ENCODE data around the gene ANO7. TPM values are rescaled to one million over a fixed set of nuclear protein-coding genes. Genes with fewer than 3 reads are reported as not detected.
A peak's percentile ranks its signal among the peaks of the same experiment; 100 is the strongest.

The ANO7 gene
- polyA plus RNA-seq, 5 donors, result 1.7 to 2.7 (median 2.3) TPM

- DNase-seq, result no peak
Measured at GRCh38 chr2:241248897-241249296, 60.4 kb downstream of the ANO7 start.

GRCh38 chr2:241249654-241250053, 61.2 kb downstream of the ANO7 start:
- DNase-seq, result no peak

GRCh38 chr2:241252778-241253475, 64.5 kb downstream of the ANO7 start:
- no peak for DNase-seq

- DNase-seq, result no peak
Measured at GRCh38 chr2:241254904-241255351, 66.5 kb downstream of the ANO7 start.

GRCh38 chr2:241255542-241256167, 67.2 kb downstream of the ANO7 start:
- DNase-seq, result no peak

GRCh38 chr2:241256168-241256545, 67.7 kb downstream of the ANO7 start:
- no peak for DNase-seq

GRCh38 chr2:241257419-241258032, 69.0 kb downstream of the ANO7 start:
- no peak for DNase-seq

- no peak for DNase-seq
Measured at GRCh38 chr2:241258505-241259280, 70.2 kb downstream of the ANO7 start.

DNA sequence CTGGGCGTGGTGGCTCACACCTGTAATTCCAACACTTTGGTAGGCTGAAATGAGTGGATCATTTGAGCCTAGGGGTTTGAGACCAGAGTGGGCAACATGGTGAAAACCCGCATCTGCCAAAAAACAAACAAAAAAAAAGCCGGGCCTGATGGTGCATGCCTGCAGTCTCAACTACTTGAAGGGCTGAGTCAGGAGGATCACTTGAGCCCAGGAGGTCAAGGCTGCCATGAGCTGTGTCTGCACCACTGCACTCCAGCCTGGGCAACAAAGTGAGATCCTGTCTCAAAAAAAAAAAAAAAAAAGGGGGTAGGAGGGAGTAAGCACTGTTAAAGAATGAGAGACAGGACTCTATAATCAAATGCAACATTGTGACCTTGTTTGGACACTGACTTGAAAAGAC, 72.4 kb downstream of the ANO7 start:
- no peak for DNase-seq

- DNase-seq, result no peak
Measured at GRCh38 chr2:241261628-241262027, 73.2 kb downstream of the ANO7 start.

DNA sequence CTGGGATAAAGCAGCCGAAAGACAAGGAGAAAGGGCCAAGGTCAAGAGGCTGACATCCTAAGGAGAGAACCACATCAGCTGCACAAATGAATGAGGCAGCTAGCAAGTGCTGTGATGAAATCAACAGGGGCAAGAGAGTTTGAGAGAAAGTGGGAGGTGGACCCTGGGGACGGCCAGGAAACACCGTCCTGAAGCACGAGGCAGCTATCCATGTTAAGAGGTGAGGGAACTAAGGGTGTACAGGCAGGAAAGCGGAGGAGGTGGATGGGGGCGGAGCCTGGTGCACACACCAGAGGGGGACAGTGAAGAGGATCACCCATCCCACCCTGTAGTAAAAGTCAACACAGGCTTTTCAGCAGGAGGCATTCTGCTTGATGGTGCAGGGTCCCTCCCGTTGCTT, 74.6 kb downstream of the ANO7 start:
- DNase-seq, result no peak

- no peak for DNase-seq
Measured at GRCh38 chr2:241265506-241265905, 77.0 kb downstream of the ANO7 start.

GRCh38 chr2:241267249-241268067, 79.0 kb downstream of the ANO7 start:
- no peak for DNase-seq

- DNase-seq, result no peak
Measured at GRCh38 chr2:241268306-241268705, 79.8 kb downstream of the ANO7 start.

- DNase-seq, result no peak
Measured at GRCh38 chr2:241268716-241269445, 80.4 kb downstream of the ANO7 start.

DNA sequence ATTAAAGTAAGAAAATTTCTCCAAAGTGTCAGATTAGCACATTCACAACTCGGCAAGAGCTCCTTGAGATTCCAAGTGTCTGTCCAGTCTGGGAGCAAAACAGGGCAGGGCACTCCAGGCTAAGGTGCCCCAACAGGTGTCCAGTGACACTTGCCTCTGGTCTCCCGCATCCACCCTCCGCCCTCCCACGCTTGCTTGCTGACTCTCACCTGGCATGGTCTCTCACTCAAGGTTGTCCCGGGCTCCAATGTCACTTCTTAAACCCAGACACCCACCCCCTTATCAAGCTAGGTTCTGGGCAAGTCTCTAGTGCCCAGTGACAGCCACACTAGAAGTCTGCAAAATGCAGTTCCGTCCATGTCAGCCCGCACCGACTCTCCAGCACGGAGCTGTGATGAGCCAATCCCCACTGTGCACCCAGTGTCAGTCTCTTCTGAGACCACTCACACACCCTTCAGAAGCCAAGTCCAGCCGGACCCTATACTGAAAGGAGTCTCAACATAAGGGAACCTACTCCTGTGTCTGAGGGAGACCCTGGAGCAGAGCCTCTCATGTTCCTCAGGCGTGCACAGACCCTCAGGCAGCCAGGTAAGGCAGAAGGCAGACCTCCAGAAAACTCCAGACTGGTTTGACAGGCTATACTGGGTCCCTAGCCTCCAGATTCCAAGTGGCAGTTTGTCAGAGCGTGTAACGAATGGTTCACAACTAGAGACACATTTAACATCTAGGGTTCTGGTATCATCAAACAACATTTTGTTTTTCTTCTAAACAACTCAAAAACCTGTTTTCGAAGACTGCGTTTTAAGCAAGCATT, 81.4 kb downstream of the ANO7 start:
- DNase-seq, result no peak

DNA sequence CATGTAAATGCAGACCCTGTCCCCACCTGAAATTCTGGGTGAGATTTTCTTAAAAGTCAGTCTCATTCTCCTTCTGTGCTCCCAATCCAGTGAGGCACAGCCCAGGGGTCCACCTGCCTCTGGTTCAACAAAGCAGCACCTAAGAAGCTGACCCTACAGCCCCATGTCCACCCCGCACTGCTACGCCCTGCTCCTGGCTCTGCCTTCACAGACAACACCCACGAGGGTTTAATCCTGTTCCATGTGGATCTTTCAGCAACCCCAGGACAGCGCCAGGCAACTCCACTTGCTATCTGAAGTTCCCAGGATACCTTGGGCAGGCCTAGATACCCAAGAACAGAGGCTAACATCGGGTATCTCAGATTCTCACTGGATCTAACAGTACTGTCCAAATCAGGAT, 82.1 kb downstream of the ANO7 start:
- DNase-seq, result no peak

DNA sequence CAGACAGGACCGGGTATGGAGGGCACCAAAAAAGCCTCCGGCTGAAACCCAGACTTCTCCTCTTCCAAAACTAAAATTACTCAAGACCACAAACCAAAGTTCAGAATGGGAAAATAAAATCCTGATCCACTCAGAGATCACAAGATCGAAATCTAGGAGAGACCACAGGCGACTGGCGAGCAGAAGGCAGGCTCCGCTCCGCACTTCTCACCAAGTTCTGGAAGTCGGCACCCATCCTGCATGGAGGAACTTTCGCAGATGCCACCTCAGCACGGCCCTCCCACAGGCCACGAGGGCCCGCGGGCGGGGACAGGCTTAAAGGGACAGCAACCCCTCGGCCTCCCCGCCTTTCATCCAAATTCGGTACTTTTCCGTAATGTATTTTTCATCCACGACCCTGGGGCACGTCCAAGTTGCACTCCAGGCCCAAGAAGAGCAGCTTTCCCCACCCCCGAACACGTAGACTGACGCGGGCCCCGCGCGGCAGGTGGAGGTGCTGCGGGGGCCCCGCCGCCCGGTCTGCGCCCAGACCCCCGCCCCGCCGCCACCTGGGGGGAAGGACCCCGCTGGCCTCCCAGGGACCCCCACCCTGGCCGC, 83.3 kb downstream of the ANO7 start:
- DNase-seq, result peak; percentile 66 to 69
